GM06990 (cell line): ENCODE data around the gene MORC3.

Experiments used
- DNase-seq: peaks from one replicate; pipeline ENCODE4 v3.0.0-alpha.2; 2011; ENCODE audit not compliant: insufficient read length; ENCODE audit errors: extremely low read depth
- H3K27me3 ChIP-seq: replicated peaks from 2 replicates; pipeline ENCODE4 v1.6.0; 2011; ENCODE audit warnings: low read length; ENCODE audit not compliant: control insufficient read depth, insufficient read depth
- H3K36me3 ChIP-seq: 2 replicates; pipeline ENCODE4 v1.5.1; 2011; ENCODE audit warnings: low read length; ENCODE audit not compliant: control insufficient read depth, insufficient read depth
- H3K4me3 ChIP-seq: replicated peaks from 2 replicates; pipeline ENCODE4 v1.5.1; 2011; ENCODE audit warnings: low read depth, mild to moderate bottlenecking, control low read depth, low read length
- CTCF ChIP-seq: IDR thresholded peaks from 2 replicates; pipeline ENCODE4 v1.5.1; 2011; ENCODE audit warnings: low read length, control low read depth, mild to moderate bottlenecking, inconsistent platforms; ENCODE audit not compliant: insufficient read depth, poor library complexity, severe bottlenecking

MORC3 gene

GRCh38 chr21:36355868-36356267 lies 35.9 kb downstream of the MORC3 start:
- no peak for TF ChIP-seq CTCF
- peaks cover 9% of the 10 kb centered on the region for H3K36me3 ChIP-seq
- no peak for DNase-seq
- H3K27me3 ChIP-seq, result no peaks in the 10 kb centered on the region
- H3K4me3 ChIP-seq, result no peak overlapping the region

- no peak for DNase-seq
- no peak for TF ChIP-seq CTCF
- Histone ChIP-seq H3K36me3 (peaks cover 9% of the 10 kb centered on the region), H3K27me3 (no peaks in the 10 kb centered on the region), H3K4me3 (no peak overlapping the region)
Observed at GRCh38 chr21:36359185-36359584, 39.2 kb downstream of the MORC3 start.

GRCh38 chr21:36369064-36369685 lies 49.2 kb downstream of the MORC3 start:
- peak; percentile 25 for DNase-seq
- TF ChIP-seq CTCF, result no peak
- H3K36me3 ChIP-seq, result peaks cover 10% of the 10 kb centered on the region
- no peak overlapping the region for H3K4me3 ChIP-seq
- H3K27me3 ChIP-seq, result no peaks in the 10 kb centered on the region

GRCh38 chr21:36375994-36376393 lies 56.0 kb downstream of the MORC3 start:
- DNase-seq, result no peak
- no peak overlapping the region for H3K4me3 ChIP-seq
- TF ChIP-seq CTCF, result no peak
- peaks cover 4% of the 10 kb centered on the region for H3K36me3 ChIP-seq
- H3K27me3 ChIP-seq, result no peaks in the 10 kb centered on the region

GRCh38 chr21:36377391-36377842 lies 57.4 kb downstream of the MORC3 start:
- Histone ChIP-seq H3K27me3 (no peaks in the 10 kb centered on the region), H3K36me3 (peaks cover 4% of the 10 kb centered on the region), H3K4me3 (no peak overlapping the region)
- no peak for DNase-seq
- no peak for TF ChIP-seq CTCF

GRCh38 chr21:36379251-36379650 lies 59.3 kb downstream of the MORC3 start:
- Histone ChIP-seq H3K27me3 (no peaks in the 10 kb centered on the region), H3K4me3 (no peak overlapping the region), H3K36me3 (peaks cover 4% of the 10 kb centered on the region)
- no peak for DNase-seq
- no peak for TF ChIP-seq CTCF
